ENCODE data around the gene EPSTI1.

- TF ChIP-seq CTCF (IDR thresholded peaks at IDR 0.05; ENCODE audit: borderline replicate concordance, extremely low read depth, low read length, poor library complexity, severe bottlenecking): no peak
- TF ChIP-seq EZH2 (IDR thresholded peaks at IDR 0.05; ENCODE audit: borderline replicate concordance, low read depth, low read length, severe bottlenecking): no peak
These were observed 18.5 kb downstream of the EPSTI1 start for GRCh38 chr13:42973581-42973980.
